ENCODE data around the gene CASP2.

GRCh38 chr7:143327903-143328302, 39.8 kb downstream of the CASP2 start:
- no peak for TF ChIP-seq EZH2phosphoT487 (IDR thresholded peaks at IDR 0.05; ENCODE audit: borderline replicate concordance)
- TF ChIP-seq, protein P1, sequence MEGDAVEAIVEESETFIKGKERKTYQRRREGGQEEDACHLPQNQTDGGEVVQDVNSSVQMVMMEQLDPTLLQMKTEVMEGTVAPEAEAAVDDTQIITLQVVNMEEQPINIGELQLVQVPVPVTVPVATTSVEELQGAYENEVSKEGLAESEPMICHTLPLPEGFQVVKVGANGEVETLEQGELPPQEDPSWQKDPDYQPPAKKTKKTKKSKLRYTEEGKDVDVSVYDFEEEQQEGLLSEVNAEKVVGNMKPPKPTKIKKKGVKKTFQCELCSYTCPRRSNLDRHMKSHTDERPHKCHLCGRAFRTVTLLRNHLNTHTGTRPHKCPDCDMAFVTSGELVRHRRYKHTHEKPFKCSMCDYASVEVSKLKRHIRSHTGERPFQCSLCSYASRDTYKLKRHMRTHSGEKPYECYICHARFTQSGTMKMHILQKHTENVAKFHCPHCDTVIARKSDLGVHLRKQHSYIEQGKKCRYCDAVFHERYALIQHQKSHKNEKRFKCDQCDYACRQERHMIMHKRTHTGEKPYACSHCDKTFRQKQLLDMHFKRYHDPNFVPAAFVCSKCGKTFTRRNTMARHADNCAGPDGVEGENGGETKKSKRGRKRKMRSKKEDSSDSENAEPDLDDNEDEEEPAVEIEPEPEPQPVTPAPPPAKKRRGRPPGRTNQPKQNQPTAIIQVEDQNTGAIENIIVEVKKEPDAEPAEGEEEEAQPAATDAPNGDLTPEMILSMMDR (conservative IDR thresholded peaks at IDR 0.05; ENCODE audit: low read length): no peak
